Measurements from ENCODE around the gene CBX8. TPM values are rescaled to one million over a fixed set of nuclear protein-coding genes. Genes with fewer than 3 reads are reported as not detected.
A peak's percentile ranks its signal among the peaks of the same experiment; 100 is the strongest.

Gene CBX8
- total and polyA plus RNA-seq, 8 donors = 1.6 to 5.7 (median 4.1) TPM

DNA sequence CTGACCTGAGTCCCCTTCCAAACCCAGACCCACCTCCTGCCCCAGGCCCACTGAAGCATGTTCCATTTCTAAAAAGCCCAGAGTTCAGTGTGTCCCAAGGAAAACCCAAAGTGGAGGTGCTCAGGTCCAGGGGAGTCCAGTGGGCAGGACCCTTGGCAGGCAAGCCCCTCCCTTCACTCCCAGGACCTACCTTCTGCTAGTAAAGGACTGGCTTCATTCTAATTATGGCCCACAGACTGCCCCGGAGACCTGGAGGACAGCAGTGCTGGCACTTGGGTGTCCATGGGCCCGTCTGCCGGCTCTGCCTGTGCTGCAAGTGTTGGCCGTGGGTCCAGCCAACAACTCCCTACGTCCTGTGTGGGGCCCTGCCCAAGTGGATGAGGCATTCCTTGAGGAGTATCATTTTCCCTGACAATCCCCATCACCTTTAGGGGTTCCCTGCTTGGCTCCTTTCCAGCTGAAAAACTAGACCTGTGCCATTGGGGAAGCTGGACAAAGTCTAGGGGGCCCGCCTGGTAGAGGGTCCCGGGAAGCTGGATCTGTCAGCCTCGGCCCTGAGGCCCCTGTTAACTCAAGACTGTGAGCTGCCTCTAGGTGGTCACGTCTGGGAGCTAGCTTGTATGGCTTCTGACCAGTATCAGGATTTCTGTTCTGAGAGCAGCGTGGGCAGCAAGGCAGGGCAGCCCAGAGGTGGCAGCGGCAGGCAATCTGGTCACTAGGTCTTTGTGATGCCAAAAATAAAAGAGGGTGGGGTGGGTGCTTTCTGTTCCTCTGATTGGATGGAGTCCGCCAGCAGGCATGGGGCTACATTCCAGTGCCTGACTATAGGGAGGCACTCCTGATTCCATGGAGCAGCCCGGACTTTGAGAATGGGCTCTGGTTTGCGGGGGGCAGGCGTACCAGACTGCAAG is 10.7 kb downstream of the CBX8 start:
- Histone ChIP-seq H3K9me3 (no peaks in the 10 kb centered on the region), H3K36me3 (no peaks in the 10 kb centered on the region), H3K27me3 (peaks cover 0 to 6% (median 3%) of the 10 kb centered on the region in 4 donors), H3K4me1 (peaks cover 0 to 8% (median 5%) of the 10 kb centered on the region in 3 donors), H3K4me3 (no peak overlapping the region), H3K27ac (no peak overlapping the region)
- peak in 2 of 6 donors; percentile 25 to 43 for DNase-seq
- no peak for ATAC-seq
- 90 to 95% methylated on average over 15 of the region's 15 CpGs for WGBS, 2 donors
- no peak for FAIRE-seq
- TF ChIP-seq CTCF (IDR thresholded peaks at IDR 0.05) = no peak
- intact Hi-C loops (cut with DNase I) = no loop called here

DNA sequence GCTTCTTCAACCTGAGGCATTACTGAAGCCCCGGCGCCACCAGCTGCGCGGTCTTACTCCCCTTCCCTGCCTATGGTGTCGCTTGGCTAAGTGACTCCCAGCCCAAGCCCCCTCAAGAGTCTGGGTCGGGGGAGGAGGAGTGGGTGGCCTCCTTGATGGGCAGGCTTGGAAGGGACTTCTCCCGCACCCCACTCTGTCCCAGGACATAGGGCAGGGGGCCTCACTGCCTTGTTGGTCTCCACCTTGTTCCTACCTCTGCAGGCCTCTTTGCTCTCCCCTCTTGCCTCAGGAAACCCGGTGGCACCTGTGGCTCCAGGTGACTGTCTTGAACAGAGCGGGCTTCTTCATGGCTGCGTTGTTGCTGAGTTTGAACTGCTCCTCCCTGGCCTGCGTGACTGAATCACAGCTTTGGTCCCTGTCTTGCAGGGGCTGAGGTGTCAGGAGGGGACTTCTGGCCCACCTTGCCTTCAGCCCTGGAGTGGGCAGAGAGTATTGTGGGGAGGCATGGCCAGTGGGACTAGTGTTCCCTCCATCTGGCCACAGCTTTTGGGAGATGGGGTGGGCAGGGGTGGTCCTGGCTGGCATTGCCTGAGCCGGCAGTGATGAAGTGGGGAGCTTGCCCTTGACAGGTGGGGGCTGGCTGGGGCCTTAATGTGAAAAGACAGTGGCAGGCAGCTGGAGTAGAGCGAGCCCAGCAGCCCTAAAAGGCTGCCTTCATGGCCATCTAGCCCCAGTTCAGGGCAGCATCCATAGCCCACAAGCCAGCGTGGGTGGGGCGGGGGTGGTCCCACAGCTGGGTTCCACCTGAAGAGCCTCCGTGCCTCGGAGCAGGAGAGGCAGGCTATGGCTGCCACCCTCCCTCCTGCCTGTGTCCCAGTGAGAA is 11.6 kb downstream of the CBX8 start:
- Histone ChIP-seq H3K27me3 (peaks cover 0 to 5% (median 0%) of the 10 kb centered on the region in 4 donors), H3K9me3 (no peaks in the 10 kb centered on the region), H3K4me1 (peaks cover 0 to 4% (median 4%) of the 10 kb centered on the region in 3 donors), H3K36me3 (no peaks in the 10 kb centered on the region), H3K4me3 (no peak overlapping the region), H3K27ac (no peak overlapping the region)
- no peak for TF ChIP-seq CTCF (IDR thresholded peaks at IDR 0.05)
- peak in 2 of 6 donors; percentile 12 to 58 for DNase-seq
- intact Hi-C loops (cut with DNase I) = no loop called here
- FAIRE-seq = no peak
- WGBS, 2 donors = 93 to 94% methylated on average over 17 of the region's 17 CpGs
- no peak for ATAC-seq

- Histone ChIP-seq H3K27me3 (peaks cover 0 to 5% (median 0%) of the 10 kb centered on the region in 4 donors), H3K9me3 (no peaks in the 10 kb centered on the region), H3K4me3 (no peak overlapping the region), H3K36me3 (no peaks in the 10 kb centered on the region), H3K27ac (no peak overlapping the region), H3K4me1 (no peaks in the 10 kb centered on the region)
- WGBS, 2 donors = 92 to 95% methylated on average over 31 of the region's 31 CpGs
- TF ChIP-seq CTCF (IDR thresholded peaks at IDR 0.05) = no peak
- intact Hi-C loops (cut with DNase I) = no loop called here
- ATAC-seq = no peak
- no peak for FAIRE-seq
- peak in 2 of 6 donors; percentile 27 to 73 for DNase-seq
Observed at GRCh38 chr17:79784353-79785016, 12.4 kb downstream of the CBX8 start.

- no peak for TF ChIP-seq CTCF (IDR thresholded peaks at IDR 0.05)
- H3K27me3 ChIP-seq = no peaks in the 10 kb centered on the region
- no peaks in the 10 kb centered on the region for H3K36me3 ChIP-seq
- DNase-seq (peak in 2 of 6 donors; percentile 34 to 70), FAIRE-seq (no peak), ATAC-seq (no peak)
- WGBS, 2 donors = 90 to 96% methylated on average over 18 of the region's 18 CpGs
- intact Hi-C loops (cut with DNase I) = no loop called here
- H3K4me3 ChIP-seq = no peak overlapping the region
- H3K9me3 ChIP-seq = no peaks in the 10 kb centered on the region
- H3K27ac ChIP-seq = no peak overlapping the region
- H3K4me1 ChIP-seq = no peaks in the 10 kb centered on the region
Observed at GRCh38 chr17:79783891-79784290, 13.0 kb downstream of the CBX8 start.
